ENCODE results near the gene EPC1. TPM values are rescaled to one million over a fixed set of nuclear protein-coding genes. Genes with fewer than 3 reads are reported as not detected.

Gene EPC1
- total and polyA plus RNA-seq, 10 of the 15 experiments (the other 5 are each of a cell fraction or from before 2014, with no cell fraction given), result 6.8 to 59.2 (median 19.4) TPM

DNA sequence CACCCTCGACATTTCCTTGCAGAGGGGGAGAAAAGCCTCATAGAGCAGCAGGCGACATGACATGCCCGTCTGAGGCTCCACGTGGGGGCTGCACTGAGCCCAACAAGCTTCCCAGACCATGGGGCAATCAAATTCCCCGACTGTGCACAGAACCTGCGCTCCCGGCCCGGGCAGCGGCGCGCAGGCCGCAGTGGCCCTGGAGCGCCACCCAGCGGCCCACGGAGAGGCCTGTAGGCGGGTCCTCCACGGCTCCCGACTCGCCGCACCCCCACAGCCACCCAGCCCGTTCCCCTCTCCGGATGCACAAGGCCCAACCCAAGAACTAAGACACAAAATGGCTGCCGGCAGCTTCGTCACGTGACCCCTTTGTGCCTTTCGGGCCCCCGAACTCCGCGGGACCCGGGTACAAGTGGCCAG lies 816 bp downstream of the EPC1 start (continued):
- TF ChIP-seq SKIL (IDR thresholded peaks at IDR 0.05; ENCODE audit: low read depth, poor library complexity, severe bottlenecking), result no peak
- TF ChIP-seq ZNF274 (IDR thresholded peaks at IDR 0.05; ENCODE audit: insufficient read depth, insufficient read length), result no peak
- no peak for TF ChIP-seq FOS (IDR thresholded peaks at IDR 0.05; ENCODE audit: borderline replicate concordance, extremely low read depth, insufficient read length)
- peak; percentile 64 for TF ChIP-seq LARP7 (IDR thresholded peaks at IDR 0.05)
- TF ChIP-seq PML (IDR thresholded peaks at IDR 0.05; ENCODE audit: low read length), result no peak
- TF ChIP-seq SIX5 (IDR thresholded peaks at IDR 0.05; ENCODE audit: low read depth, low read length, severe bottlenecking), result no peak

- Histone ChIP-seq H3K36me3 (ENCODE audit: control insufficient read depth in 2 of 2, insufficient read depth in 2 of 2, low read length in 1 of 2) (peaks cover 0 to 10% of the 10 kb centered on the region in 2 experiments; a peak in 1 of 4 replicates), H2AFZ (ENCODE audit: control insufficient read depth, low read depth, low read length) (no peak overlapping the region), H4K20me1 (ENCODE audit: control insufficient read depth, insufficient read depth) (0 out of 2 replicates have a peak, but pooled peaks cover 3% of the 10 kb centered on the region), H3K4me3 (peak overlapping the region; percentile 36; the same call in 1 of the 2 replicates), H3K4me2 (ENCODE audit: control insufficient read depth, insufficient read depth) (peak overlapping the region; percentile 44; the same call in 1 of the 2 replicates), H3K79me2 (ENCODE audit: control insufficient read depth, insufficient read depth, low read length) (peaks cover 94% of the 10 kb centered on the region), H3K9ac (ENCODE audit: control insufficient read depth, insufficient read depth, low read length) (no peak overlapping the region), H3K27ac (ENCODE audit: control insufficient read depth, insufficient read depth) (peak overlapping the region; percentile 51; the same call in 1 of the 2 replicates), H3K4me1 (ENCODE audit: control insufficient read depth, insufficient read depth, low read length) (peaks cover 9% of the 10 kb centered on the region; the same call in 1 of the 2 replicates), H3K27me3 (replicated peaks in 1 of 2; ENCODE audit: control insufficient read depth in 2 of 2, insufficient read depth in 2 of 2, low read length in 1 of 2) (no peaks in the 10 kb centered on the region), H3K9me3 (replicated peaks; ENCODE audit: control insufficient read depth, insufficient read depth, low read length) (no peaks in the 10 kb centered on the region)
- ChIA-PET SMC1A (ENCODE audit: uncharacterized antibody, unreplicated experiment) (interaction anchor here (0.7 to 15.8 kb wide), 8 partner anchors 7 to 86 kb away, joined by 3 to 205 read pairs (median 12); no protein-coding TSS in a partner anchor), POLR2A (interaction anchor here (1.2 to 1.9 kb wide), 4 partner anchors 8 to 85 kb away, joined by 3 to 4 read pairs (median 3); no protein-coding TSS in a partner anchor), CTCF (interaction anchor here (1.7 to 5.9 kb wide), 4 partner anchors 14 to 84 kb away, joined by 6 to 79 read pairs (median 22); no protein-coding TSS in a partner anchor), RAD21 (ENCODE audit: unreplicated experiment) (interaction anchor here (1.2 kb wide), 2 partner anchors 31 to 88 kb away, joined by 3 to 4 read pairs; no protein-coding TSS in a partner anchor)
- ATAC-seq (no peak), DNase-seq (ENCODE audit: low read depth, low spot score) (no peak), FAIRE-seq (no peak)
- no TSS peak for BruUV-seq (replicated peaks)
- intact Hi-C loops (cut with micrococcal nuclease; ENCODE audit: unreplicated experiment), result loop anchor here (5.0 to 10.0 kb wide), 2 partner anchors 34 to 287 kb away; partner anchors contain the start of gene KIF5B
- in situ Hi-C loops (cut with MboI), result loop anchor here (10.0 kb wide), 2 partner anchors 87 to 287 kb away; partner anchors contain the start of gene KIF5B
- WGBS (ENCODE audit: insufficient coverage, insufficient replicate concordance, low lambda C conversion rate, missing lambda C conversion rate), result 29% methylated on average over 1 of the region's 1 CpG
- no peak for TF ChIP-seq CTCF (IDR thresholded peaks at IDR 0.05 in 2 of 3, conservative IDR thresholded peaks at IDR 0.05 in 1 of 3; ENCODE audit: control insufficient read depth in 2 of 3, extremely low read depth in 1 of 3, insufficient read depth in 1 of 3, low read depth in 3 of 3, low read length in 3 of 3)
- peak; percentile 38; the same call in 1 of the 2 replicates for TF ChIP-seq POLR2AphosphoS5 (IDR thresholded peaks at IDR 0.05; ENCODE audit: low read length)
Observed at GRCh38 chr10:32341596-32341995, 5.4 kb downstream of the EPC1 start.

Data from GM12878 (cell line).